HG03280 (cell line): Measurements from ENCODE around the gene LRRC8C.
"Not testable (repeated sequence)": the region's sequence is repeated elsewhere in the genome, so short reads cannot be mapped to it uniquely, and the experiment has no call there.

ENCODE experiments used
- ATAC-seq: cut with Tn5 transposase; IDR thresholded peaks from one replicate; pipeline ENCODE4 v1.9.1; 2021; ENCODE audit warnings: mild to moderate bottlenecking, moderate library complexity; ENCODE audit not compliant: unreplicated experiment

The LRRC8C gene

DNA sequence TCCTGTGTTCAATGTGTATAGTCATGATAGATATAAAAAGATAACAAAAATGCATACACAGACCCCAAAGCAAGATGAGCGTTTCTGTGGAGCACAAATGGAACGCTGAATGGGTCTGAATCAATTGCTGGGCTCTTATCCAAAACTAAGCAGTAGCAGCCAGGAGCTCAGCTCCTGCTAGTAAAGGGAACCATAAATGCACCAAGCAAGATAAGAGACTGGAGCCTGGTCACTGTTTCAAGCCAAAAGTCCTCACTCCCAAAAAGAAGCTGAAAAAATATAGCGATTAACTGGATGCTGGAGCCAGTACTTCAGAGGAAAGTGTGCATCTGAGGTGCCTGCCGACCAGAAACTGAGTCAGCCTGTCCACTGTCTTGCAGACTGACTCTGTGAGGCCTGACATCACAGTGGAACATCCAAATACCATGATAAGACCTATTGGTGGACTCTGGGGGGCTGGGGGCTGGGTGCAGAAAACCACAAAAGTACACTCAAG, 68.9 kb downstream of the LRRC8C start:
- ATAC-seq: no peak

DNA sequence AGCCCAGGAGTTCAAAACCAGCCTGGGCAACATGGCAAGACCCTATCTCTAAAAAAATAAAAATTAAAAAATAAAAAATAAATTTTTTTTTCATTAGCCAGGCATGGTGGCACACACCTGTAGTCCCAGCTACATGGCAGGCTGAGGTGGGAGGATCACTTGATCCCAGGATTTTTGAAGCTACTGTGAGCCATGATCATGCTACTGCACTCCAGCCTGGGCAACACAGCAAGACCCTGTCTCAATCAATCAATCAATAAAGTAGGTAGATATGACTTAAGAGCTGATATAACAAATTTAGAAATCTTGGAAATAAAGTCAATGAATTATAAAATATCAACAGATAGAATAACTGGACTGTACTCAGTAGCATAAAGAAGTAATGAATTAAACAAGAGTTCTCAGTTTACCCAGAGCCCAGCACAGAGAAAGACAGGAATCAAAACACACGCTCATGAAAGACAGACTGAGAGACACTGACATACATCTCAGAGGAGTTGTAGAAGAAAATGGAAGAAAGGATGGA, 69.7 kb downstream of the LRRC8C start:
- ATAC-seq: no peak

DNA sequence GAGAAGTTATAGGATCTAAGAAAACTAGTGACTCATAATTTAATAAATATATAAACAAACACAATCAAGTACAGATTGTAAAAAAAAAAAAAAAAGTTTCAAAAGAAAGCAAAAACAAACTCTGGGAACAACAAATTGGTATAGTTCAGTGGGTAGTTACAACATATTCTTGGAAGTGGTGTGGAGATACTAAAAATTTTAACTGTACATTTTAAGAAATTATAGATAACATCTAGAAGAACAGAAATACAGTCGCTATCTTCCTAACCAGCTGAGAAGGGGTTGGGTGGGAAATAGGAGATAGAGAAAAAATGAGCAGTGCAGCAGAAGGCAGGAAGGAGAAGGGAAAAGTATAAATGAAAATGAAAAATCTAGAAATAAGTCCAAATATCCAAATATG, 70.5 kb downstream of the LRRC8C start:
- no peak for ATAC-seq

DNA sequence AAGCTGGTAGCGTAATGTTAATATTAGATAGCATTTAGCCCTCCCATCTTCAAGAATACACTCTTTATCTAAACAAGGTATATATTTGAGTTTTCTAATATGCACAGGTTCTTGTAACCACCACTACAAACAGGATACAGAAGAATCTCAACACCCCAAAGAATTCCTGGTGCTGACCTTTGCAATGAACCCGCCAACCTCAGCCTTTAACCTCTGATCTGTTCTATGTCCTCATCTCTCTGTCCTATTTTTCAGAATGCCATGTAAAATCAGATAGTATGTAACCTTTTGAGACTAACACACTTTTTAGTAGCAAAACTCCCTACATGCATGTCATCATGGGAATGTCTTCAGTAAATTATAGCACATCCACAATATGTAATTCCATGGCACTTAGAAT, 71.1 kb downstream of the LRRC8C start:
- no peak for ATAC-seq

DNA sequence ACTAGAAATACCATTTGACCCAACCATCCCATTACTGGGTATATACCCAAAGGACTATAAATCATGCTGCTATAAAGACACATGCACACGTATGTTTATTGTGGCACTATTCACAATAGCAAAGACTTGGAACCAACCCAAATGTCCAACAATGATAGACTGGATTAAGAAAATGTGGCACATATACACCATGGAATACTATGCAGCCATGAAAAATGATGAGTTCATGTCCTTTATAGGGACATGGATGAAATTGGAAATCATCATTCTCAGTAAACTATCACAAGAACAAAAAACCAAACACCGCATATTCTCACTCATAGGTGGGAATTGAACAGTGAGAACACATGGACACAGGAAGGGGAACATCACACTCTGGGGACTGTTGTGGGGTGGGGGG, 72.0 kb downstream of the LRRC8C start:
- ATAC-seq: not testable (repeated sequence)

DNA sequence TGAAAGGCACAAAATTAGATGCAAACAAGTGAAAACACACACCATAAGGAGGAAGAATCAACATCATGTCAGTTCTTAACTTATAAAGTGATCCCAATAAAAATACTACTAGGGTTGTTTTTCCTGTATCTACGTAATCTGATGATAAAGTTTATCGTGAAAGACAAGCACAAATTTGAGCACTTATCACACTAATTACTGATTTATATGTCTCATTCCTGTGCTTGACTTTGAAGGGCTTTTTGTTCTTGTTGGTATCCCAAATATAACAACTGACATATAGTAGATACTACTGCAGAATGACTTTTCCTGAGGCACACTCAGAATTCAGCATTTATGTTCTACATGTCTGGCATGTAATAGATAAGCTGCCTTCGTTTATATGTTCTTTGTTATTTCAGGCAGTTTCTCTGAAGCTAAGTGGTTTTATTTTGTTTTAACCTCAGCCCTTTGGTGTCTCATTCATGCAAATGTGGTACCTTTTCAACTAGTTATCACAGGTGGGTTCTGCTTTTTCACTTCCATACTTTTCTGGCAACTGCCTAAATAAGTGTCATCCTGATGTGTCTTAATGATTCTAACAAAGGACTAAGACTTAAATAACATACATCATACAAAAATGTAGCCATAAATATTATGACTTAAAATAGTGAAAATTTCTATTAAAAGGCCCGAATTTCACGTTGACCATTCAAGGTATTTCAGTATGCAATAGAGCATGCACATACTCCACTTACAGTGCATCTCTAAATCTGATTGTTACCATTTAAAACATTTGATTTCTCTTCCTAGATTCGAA, 73.2 kb downstream of the LRRC8C start:
- peak; percentile 72 for ATAC-seq

DNA sequence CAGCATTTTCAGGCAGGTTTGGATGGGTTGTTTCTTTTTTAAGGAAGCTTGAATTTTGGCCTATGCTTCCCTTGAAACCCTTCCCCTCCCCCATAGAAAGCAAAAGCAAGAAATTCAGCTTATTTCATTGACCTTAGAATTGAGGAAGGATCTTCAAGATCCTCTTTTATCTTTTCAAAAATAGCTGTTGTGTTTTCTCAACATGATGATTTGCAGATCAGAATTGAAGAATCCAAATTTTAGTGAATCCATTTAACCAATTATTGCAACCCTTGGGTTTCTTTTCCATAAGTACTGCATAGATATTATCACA, 73.7 kb downstream of the LRRC8C start:
- peak; percentile 18 for ATAC-seq

DNA sequence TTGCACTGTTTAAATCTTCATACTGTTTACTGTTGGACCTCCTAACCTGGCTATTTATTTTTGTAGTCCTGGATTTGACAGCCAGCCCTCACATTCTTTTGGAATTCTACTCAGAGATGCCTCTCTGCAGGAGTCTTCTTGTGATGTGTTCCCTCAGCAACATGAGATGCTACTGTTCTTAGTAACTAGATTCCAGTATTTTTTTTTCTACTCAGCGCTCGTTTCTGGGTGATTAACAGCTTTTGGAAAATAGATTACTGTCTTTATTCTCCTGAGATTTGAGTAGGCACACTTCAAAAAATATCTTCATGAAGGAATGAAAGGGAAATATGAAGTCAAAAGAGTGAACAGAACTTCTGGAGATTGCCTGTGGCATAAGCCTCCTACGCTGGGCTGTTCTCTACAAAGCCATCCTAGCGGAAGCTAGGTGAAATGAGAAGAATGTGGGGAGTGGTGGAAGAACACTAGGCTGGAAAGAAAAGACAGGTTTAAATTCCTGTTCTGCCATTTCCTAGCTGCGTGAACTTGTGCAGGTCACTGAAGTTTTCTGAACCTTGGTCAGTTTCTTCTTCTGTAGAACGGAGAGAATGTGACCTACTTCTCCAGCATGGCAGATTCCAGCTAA, 75.9 kb downstream of the LRRC8C start:
- ATAC-seq: no peak

DNA sequence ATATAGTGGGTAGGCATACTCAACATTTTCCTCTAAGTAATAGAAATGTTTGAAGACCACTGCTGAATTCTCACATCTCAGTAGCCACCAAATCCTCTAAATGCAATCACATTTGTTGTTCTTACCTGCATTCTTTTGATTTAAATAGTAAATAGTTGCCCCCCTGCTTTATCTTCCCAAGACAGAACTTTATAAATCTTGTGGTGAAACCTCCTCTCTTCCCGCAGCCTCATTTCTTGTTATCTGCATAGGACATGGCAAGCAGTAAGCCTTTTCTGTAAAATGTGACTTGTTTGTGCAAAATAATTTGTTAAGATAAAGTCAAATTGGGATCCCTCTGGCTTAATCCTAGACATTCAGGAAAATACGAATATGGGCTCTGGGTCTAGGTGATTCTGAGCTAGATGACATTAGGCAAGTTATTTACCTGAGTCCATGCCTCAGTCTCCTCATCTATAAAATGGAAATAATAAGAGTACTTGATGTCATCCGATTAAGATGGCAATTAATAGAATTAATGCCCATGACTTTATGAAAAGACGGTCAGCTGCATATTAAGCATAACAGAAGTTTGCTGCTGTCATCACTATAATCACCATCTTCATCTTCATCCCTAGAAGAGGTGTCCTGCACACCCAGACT, 77.7 kb downstream of the LRRC8C start:
- no peak for ATAC-seq

DNA sequence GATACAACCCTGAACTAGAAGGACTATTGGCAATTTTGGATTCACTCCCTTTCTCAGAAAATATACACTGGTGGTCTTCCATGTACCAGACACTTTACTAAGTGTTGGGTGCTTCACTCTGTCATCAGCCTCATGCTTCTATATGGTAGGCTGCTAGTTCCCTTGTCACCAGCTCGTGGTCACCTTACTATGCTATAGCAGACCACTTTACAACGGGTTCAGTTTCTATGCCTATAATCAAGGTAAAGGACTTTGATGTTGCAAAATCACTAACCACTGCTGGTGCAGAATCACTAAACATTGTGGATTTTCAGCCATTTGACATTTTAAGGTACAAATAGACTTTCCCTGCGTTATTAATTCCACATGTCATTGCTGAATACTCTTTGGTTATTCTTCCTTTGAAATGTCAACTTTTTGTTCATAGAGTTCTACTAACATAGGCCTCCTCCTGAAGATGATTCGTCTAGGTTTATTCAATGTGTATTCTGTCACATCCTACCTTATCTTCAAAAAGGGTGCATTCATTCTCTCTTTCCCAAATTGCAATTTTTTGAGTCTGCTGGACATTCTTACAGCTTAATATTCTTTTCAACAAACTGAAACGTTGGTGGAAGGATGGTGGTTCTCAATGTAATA, 78.3 kb downstream of the LRRC8C start:
- ATAC-seq: no peak

DNA sequence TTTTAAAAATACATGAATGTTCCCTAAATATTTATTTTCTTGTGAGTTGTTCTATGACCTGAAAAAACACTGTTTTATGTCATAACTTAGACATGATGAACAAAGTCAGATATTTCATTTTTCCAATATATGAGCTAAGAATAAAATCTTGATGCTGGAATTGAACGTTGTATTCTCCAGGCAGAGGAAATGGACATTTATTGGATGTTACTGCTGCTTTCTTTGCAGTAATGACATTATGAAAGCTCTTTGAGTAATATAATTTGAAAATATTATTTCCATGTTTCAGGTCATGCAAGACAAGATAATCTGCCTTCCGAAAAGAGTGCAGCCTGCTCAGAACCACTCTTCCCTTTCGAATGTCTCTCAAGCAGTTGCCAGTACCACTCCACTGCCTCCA, 79.5 kb downstream of the LRRC8C start:
- ATAC-seq: no peak

DNA sequence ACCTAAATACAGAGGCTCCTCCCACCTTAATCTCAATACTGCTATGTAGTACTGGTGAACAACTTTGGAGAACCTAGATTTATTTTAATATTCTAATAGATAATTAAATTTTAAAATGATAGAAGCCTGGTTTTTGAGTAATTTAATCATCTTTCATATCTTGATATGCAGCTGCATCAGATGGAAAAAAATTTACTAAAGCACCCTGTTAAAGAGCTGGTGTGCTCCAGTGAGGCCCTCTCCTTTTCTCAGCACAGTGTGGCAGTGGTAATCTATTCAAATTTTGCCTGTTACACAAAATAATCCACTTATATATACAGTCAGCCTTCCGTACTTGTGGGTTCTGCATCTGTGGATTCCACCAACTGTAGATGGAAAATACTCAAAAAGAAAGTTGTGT, 82.8 kb downstream of the LRRC8C start:
- no peak for ATAC-seq

DNA sequence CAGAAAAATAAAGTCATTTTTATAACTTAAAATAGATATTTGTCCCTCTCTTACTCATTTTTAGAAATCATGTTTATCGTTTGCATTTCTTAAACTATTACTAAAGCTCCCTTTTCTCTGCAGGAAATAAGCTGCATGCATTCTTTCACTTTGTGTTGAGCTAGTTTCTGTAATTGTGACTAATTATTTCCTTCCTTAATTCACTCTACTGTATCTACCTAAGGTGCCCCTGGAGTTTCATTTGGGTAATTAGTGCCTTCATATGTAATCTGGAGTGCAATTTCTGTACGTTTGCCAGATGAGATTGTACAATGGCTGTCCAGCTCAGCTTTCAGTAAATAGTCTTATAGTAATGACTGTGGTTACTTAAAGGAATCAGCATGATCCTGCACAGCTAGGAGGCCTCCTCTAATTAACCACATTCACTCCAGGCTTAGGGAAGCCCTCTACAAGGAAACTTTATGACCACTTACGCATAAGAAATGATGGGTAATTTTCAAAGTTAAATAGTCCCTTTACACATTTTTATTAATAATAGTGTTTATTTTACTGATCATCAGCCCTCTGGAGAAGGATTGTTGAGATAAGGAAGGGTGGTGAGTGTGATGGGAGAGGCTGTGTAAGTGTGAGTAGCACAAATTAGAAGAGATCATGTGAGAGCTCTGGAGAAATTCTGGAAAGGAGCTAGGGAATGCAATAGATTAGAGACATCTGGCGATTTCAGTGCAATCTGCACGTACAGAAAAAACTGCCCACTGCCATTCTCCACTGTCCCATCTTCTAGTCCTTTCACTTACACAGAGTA, 86.8 kb downstream of the LRRC8C start:
- ATAC-seq: peak; percentile 88

DNA sequence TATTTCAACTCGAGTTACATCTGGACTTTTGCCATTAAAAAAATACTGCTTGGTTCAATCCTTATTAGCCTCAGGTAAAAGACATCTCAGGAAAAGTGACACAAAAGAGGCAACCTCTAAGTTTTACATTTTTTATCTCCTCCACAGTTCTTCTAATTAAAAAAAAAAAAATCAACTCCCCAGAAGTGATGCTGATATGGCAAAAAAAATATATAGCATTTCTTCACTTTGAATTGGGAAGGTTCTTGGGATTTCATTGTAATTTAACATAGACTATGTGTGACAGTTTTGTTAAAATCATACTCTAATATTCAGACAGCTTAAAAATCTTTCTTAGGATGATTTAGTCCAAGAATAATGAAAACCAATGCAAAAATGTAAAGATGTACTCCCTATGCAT, 87.9 kb downstream of the LRRC8C start:
- no peak for ATAC-seq

DNA sequence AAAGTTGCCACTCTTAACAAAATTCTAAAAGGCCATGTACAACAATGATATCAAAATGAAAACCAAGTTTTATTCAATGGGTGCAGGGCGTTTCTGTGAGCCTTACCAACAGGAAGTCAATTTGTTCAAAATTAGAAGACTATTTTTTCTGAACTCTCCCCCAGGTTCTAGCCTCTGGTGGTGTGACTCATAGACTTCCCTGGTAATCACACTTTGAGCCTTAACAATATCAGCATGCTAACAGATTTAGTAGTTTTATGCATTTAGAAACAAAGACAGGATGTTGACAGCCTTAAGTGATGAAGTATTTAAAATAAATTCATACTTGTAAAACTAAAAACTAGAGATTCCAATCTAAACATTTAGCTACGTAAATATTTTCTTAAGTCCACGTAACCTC, 88.4 kb downstream of the LRRC8C start:
- ATAC-seq: no peak

DNA sequence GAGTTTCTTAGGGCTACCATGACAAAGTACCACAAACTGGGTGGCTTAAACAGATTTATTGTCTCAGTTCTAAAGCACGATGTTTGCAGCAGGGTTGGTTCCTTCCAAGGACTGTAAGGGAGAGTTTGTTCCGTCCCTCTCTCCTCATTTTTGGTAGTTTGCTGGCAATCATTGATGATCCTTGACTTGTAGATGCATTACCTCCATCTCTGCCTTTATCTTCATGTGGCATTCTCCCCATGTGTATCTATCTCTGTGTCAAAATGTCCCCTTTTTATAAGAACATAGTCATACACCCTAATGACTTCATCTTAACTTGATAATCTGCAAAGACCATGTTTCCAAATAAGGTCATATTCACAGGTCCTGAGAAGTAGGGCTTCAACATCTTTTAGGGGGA, 90.2 kb downstream of the LRRC8C start:
- no peak for ATAC-seq

DNA sequence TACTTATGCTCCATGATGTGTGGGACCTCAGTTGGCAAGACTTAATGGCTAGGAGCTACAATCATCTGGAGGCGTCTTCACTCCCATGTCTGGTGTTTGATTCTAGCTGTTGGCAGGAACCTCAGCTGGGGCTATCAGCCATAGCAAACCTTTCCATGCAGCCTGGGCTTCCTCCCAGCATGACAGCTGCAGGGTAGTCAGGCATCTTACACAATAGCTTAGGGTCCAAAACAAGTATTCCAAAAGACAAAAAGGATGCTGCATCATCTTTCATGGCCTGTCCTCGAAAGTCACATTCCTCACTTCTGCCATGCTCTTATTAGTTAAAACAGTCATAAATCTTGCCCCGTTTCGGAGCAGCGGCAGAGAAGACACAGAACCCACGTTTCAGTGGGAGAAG, 90.9 kb downstream of the LRRC8C start:
- no peak for ATAC-seq

DNA sequence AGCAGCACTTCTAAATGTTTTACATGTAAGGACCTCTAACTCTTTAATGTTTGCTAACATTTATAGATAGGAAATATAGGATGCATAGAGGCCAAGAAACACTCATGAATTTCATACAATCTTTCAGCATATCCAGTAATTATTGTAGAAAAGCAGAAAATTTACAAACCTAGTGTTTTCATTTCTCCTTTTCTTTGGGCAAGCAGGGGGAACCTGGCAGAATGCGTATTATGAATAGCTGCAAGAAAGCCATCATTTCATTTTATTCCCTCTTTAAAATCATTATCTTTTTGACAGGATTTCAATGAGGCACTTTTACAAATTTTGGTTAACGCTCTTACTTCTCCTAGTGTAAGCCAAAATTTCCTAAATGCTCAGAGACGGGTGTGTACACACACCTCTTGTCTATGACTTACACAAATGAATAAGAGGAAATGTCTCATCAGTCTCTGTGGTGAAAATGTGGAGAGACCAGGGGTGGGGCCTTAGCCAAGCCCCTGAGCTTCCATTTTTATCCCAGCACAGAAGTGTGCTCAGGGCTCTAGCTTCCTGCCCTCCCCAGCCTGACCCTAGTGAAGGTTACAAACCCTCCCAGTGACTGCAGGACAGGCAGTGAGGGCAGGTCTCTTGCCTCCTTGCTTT, 91.6 kb downstream of the LRRC8C start:
- ATAC-seq: no peak

DNA sequence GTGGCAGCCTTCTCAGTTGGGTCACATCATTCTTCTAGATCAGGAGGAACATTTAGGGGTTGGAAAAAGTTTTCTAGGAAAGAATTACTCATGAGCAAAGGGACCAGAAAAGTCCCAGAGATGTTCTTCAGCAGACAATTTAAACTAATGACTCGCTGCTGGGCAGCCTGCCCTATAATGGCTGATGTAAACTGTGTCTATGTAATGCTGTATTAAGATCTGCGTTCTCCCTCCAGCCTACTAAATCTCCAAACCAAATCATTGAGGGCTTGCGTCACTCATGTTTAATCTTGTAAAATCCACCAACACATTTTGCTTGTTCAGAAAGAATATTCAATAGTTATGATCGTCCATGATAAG, 92.1 kb downstream of the LRRC8C start:
- no peak for ATAC-seq

DNA sequence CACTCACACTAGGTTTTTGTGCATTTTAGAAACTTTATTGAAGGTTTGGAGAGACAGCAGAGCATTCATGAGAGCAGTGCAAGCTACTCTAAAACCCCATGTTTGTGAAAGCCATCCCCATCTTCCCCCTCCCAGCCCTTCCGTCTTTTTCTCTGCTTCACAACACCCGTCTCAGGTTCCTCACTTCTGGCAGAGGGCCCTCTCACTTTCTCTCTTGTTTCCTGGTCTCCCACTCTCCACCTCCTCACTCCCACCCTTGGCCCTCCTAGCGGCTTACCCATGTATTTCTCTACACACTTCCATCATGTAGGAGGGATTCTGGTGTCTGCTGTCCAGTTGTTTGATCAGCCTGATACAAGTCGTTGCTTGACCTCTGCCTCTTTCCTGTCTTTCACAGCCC, 92.7 kb downstream of the LRRC8C start:
- ATAC-seq: no peak
